GM19467 (cell line): ENCODE results near the gene PLPPR3.

Experiments
- ATAC-seq: cut with Tn5 transposase; IDR thresholded peaks from one replicate; pipeline ENCODE4 v1.9.1; 2021; ENCODE audit warnings: mild to moderate bottlenecking, moderate library complexity; ENCODE audit not compliant: unreplicated experiment

Gene PLPPR3, protein sequence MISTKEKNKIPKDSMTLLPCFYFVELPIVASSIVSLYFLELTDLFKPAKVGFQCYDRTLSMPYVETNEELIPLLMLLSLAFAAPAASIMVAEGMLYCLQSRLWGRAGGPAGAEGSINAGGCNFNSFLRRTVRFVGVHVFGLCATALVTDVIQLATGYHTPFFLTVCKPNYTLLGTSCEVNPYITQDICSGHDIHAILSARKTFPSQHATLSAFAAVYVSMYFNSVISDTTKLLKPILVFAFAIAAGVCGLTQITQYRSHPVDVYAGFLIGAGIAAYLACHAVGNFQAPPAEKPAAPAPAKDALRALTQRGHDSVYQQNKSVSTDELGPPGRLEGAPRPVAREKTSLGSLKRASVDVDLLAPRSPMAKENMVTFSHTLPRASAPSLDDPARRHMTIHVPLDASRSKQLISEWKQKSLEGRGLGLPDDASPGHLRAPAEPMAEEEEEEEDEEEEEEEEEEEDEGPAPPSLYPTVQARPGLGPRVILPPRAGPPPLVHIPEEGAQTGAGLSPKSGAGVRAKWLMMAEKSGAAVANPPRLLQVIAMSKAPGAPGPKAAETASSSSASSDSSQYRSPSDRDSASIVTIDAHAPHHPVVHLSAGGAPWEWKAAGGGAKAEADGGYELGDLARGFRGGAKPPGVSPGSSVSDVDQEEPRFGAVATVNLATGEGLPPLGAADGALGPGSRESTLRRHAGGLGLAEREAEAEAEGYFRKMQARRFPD

DNA sequence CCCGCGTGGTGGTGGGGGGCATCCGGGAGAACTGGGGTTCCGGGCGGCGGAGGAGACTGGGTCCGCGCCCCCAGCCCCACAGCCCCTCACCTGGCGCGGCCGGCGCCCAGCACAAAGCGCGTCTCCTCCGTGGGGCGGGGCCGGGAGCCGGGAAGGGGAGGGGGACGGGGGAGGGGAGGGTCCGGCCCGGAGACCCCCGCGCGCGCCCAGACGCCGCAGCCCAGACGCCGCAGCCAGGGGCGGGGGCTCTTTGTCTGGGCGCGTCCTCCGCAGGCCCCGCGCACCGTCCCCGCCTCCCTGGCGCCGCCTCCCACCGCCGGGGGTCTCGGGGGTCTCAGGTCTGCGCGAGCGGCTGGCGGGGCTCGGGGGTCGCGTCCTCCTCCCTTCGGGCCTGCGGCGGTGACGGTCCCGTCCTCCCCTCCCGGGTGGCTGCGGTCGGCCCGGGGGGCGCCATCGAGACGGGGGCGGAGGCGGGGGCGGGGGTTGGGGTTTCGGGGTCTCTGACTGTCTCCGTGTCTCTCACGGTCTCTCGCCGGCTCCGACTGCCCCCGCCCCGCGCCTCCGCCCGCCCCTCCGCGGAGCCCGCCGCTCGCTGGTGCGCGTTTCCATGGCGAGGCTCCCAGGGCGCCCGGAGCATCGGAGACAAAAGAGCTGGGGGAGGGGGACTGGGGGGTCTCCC, at the start of gene PLPPR3:
Gene PLPPR3, minus strand, starts transcription at position 131 of the 679 bp plus-strand sequence. CDS start 396 bp downstream, outside the sequence.
- no peak for ATAC-seq

DNA sequence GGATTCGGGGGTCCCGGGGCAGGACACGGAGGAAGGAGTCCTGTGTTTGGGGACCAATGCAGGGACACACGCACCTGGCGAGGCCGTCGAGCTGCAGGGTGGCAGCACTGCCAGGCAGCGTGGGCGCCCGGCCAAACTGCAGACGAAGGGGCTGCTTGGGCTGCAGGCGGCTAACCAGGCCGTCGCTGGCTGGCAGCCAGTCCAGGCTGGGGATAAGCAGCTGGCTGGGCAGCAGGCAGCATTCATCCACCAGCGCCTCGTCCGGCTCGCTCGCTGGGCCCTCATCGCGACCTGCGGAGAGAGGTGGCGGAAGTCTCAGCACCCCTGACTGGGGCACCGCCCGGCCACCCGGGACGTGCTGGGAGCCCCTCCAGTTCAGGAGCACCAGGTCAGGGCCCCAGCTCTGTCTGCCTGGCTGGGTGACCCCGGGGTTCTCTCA, 49.2 kb upstream of the PLPPR3 start:
- no peak for ATAC-seq

DNA sequence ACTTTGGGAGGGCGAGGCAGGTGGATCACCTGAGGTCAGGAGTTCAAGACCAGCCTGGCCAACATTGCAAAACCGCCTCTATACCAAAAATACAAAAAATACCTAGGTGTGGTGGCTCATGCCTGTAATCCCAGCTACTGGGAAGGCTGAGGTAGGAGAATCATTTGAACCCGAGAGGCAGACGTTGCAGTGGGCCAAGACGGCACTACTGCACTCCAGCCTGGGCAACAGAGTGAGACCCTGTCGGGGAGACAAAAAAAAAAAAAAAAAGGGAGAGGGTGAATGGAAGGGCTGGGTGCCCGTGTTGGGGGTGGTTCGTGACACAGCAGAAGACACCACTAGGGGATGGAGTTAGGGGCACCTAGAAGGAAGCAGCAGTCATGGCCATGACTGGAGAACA, 48.6 kb upstream of the PLPPR3 start:
- no peak for ATAC-seq

DNA sequence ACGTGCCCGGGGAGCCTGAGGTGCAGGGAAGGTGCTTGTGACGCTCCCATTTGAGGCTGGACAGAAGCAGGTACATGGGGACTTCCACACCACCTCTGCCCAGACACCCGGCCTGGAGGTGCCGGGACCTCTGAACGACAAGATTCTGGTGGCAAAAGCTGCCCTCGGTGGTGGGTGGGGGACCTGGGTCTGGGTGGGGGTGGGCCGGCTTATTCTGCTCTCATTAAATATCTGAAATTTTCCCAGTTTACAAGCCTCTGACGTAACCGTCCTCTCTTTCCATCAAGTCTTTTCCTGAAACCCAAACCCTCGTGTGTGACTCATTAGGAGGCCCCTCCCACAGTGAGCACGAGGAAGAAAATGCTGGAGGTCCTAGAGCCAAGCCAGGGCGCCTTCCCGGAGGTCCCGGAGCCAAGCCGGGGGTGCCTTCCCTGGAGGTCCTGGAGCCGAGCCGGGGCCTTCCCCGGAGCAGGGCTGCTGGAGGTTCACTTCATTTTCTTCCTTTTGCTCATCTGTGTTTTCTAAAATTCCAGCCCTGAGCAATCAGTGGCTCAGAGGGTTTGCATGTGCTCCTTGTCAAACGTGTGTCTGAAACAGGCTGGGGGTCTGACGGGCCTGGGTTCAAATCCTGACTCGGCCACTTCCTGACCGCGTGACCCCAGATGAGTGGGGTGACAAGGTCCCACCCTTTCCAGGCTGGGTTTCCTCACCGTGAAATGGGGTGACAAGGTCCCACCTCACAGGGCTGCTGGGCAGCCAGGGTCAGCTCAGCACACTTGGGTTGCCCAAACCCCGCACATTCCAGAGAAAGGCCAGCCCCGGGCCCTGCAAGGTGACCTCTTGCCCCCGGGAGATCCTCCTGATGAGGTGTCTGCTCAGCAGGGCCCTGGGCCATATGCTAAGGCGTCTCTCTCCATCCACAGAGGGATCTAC, 47.8 kb upstream of the PLPPR3 start:
- no peak for ATAC-seq

DNA sequence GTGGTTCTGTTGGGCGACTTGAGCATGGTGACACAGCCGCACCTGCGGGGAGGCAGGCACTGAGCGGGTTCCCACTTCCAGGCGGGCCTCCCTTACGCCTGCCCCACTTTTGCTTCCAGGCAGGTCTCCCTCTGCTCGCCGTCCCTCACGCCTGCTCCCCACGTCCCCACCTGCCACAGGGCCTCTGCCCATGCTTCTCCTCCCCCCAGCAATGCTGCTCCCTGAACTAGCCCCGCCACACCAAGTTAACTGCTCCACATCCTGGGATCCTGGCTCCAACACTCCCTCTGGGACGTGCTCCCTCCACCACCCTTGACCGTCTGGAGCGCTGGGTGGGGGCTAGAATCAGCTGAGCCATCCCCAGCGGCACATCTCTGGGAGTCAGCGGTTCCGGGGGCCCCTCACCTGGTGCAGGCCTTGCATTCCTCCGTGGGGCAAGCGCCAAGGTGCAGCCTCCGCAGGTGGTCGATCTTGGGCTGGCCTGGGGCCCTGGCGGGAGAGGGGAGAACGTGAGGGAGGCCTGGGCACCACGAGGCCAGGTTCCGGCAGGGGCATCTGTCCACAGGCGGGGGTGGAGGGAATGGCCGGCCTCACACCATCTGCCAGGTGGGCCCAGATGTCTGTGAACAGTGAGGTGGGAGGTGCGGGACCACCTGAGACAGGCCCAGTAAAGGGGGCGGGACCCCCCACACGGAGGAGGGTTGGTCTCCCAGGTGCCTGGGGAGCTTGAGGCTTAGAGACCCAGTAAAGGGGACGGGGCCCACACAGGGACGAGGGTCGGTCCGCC, 46.9 kb upstream of the PLPPR3 start:
- no peak for ATAC-seq

DNA sequence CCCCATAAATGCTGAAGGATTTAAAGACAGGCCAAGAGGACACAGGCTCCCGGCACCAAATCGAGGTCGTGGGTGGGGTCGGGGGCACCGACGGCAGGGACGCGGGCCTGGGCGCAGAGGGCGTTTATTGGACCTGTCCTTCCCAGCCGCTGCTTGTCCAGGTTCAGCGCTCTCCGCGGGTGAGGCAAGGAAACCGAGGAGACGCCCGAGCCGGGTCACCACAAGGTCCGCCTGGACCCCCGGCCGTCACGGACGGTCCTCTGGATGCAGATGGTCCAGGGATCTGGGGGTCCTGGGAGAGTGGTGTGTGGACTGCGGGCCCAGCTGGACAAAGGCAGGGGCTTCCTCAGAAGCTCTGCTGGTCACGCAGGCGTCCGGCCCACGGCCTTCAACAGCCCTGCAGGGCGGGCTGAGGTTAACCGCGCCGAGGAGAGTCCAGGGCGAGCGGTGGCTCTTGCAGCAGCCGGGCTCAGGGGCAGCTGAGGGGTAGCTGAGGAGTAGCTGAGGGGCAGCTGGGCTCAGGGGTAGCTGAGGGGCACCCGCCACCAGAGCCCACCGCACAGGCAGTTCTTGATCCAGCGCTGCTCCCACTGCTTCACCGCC, 46.2 kb upstream of the PLPPR3 start:
- no peak for ATAC-seq

DNA sequence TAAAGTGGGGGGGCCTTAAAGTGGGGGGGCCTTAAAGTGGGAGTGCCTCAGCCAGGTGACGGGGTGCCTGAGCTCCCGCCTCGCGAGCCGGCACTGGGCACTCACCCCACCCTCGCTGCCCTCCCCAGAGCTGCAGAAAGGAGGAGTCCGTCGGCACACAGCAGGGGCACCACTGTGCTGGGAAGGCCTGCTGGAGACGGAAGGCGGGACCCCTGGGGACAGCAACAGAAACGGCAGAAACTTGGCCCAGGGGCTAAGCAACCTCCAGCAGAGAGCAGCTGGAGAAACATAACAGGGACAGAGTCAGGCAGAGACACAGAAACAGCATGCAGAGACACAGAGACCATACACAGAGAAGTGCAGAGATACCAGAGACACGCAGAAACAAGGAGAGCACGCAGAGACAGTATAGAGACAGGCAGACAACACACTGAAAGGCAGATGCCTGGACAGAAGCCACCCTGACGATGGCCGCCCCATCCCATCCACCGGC, 45.6 kb upstream of the PLPPR3 start:
- no peak for ATAC-seq

DNA sequence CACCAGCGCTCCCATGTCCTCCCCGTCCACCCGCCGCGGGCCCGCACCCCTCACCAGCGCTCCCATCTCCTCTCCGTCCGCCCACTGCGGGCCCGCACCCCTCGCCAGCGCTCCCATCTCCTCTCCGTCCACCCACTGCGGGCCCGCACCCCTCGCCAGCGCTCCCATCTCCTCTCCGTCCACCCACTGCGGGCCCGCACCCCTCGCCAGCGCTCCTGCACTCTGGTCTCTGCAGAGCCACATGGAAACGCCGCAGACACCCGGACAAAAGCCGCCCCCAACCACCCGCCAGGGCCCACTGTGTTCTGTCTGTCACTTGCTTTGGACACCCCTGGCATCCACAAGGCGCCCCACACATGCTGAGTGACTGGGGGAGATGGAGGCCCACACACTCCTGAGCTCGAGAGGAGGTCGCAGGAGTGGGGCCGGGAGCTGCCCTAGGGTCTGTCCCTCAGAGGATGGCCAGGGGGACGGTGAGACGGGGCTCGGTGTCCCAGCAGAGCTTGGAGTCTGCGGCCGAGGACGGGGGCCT, 45.1 kb upstream of the PLPPR3 start:
- no peak for ATAC-seq

DNA sequence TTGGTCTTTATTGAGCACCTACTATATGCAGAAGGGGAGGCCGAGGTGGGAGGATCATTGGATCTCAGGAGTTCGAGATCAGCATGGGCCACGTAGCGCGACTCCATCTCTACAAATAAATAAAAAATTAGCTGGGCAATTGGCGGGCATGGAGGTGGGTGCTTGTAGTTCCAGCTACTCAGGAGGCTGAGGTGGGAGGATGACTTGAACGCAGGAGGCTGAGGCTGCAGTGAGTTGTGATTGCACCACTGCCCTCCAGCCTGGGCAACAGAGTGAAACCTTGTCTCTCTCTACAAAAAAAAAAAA, 41.5 kb upstream of the PLPPR3 start:
- ATAC-seq, result no peak

DNA sequence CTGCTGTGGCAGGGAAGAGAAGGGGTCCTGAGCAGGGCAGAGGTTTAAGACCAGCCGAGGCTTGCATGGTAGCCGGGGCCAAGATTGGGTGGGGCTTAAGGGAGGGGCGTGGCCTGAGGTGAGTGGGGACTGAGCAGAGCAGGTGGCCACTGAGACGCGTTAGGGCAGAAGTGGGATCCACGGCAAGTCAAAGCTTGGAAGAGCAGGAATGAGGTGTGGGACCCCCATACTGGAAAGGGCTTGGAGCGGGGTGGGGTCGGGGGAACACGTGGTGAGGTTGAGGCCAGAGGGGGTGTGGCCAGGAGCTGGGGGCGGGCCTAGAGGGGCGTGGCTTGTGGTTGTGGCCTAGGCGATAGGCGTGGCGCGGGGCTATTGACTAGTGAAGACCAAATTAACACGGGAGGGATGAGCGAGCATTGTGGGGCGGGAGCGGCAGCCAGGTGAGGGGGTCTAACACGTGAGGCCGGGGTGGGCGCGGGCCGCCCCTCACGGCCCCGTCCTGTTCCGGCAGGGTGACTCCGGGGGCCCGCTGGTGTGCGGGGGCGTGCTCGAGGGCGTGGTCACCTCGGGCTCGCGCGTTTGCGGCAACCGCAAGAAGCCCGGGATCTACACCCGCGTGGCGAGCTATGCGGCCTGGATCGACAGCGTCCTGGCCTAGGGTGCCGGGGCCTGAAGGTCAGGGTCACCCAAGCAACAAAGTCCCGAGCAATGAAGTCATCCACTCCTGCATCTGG, 41.0 kb upstream of the PLPPR3 start:
- no peak for ATAC-seq

DNA sequence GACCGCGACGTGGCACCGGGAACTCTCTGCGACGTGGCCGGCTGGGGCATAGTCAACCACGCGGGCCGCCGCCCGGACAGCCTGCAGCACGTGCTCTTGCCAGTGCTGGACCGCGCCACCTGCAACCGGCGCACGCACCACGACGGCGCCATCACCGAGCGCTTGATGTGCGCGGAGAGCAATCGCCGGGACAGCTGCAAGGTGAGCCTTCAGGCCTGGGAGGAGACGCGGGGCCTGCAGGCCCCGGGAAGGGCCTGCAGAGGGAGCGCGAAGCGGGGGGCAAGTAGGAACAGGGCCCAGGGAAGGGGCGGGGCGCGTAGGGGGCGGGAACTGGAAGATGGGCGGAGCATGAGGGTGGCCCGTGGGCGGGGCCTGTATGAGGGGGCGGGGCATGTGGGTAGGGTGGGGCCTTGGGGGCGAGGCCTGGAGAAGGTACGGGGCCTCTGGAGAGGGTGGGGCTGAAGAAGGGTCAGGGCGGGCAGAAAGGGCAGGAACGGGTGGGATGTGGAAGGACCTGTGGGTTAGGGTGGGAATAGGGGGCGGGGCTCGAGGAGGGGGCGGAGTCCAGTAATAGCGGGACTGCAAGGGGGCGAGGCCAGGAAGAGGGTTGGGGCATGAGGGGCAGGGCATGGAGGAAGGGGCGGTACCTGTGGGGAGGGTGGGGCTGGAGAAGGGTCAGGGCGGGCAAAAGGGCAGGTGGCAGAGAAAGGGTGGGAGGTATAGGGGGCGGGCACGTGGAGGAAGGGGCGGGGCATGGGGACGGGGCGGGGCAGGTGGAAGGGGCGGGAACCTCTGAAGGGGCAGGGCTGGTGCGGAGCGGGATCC, 40.2 kb upstream of the PLPPR3 start:
- ATAC-seq, result no peak

DNA sequence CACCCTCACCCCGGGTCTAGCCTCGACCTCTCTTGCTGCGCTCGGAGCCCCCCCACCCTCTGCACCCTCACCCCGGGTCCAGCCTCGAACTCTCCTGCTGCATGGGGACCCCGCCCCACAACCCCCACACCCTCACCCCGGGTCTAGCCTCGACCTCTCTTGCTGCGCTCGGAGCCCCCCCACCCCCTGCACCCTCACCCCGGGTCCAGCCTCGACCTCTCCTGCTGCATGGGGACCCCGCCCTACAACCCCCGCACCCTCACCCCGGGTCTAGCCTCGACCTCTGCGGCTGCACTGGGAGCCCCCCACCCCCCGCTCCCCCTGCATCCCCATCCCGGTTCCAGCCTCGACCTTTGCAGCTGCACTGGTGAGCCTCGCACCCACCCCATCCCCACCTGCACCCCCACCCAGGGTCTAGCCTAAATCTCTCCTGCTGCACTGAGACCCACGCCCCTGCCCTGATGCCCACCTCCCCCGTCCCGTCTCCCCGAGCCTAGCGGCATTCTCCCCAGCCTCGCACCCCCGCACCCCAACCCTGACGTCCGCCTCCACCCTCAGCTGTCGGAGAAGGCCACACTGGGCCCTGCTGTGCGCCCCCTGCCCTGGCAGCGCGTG, 39.5 kb upstream of the PLPPR3 start:
- ATAC-seq, result no peak

DNA sequence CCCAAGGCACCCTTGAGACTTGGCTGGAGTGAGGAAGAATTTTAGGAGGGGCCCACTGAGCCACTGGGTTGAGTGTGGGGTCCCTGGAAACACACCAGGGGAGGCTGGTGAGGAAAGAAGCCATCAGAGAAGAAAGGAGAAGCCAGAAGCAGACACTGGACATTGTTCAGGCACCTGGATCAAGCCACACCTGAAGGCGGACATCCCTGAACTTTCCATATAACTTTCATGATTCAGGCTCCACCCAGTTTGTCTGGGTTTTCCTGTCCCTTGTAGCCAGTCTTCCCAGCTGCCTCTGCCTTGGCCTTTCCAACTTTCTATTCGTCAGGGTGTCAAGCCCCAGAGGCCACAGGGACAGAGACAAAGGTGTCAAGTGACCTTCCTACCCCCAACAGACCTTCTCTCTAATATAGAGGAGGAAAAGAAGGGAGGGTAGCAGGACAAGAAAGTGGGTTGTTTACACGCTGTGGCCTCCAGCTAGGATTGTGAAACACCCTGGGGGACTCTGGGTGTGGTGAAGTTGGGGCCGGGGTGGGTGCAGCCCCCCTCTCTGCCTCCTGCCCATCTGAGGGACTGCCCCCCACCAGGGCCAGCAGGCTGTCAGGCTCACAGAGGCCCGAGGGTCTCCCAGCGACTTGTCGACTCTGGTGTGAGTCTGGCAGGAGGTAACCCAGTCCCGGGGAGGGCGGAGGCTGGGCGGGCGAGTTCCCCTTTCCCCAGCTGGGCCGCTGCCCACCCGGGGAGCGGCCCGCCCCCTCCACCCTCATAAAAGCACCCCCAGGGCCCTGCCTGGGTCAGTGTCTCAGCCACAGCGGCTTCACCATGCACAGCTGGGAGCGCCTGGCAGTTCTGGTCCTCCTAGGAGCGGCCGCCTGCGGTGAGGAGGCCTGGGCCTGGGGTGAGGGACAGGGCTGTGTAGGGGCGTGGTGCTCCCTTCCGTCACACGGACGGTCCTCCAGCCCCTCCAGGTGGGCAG, 37.4 kb upstream of the PLPPR3 start, which contains the start of gene CFD:
Gene CFD, plus strand, starts transcription at position 797 of the 976 bp plus-strand sequence. Its CDS starts 26 bp downstream, at position 823.
- ATAC-seq, result no peak

DNA sequence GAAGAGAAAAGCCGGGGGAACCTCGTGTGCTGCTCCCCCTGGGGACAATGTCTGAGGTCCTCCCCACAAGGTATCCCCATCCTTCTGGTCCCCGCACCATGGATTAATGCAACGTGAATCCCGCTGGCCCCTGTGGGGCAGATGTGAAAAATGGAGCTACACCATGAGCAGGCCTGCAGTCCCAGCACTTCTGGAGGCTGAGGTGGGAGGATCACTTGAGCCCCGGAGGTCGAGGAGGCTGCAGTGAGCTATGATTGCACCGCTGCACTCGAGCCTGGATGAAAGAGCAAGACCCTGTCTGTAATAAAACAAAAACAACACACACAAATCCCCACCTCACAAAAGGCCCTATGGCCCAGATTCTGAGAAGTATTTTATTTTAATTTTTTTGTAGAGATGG, 36.5 kb upstream of the PLPPR3 start:
- ATAC-seq, result no peak

DNA sequence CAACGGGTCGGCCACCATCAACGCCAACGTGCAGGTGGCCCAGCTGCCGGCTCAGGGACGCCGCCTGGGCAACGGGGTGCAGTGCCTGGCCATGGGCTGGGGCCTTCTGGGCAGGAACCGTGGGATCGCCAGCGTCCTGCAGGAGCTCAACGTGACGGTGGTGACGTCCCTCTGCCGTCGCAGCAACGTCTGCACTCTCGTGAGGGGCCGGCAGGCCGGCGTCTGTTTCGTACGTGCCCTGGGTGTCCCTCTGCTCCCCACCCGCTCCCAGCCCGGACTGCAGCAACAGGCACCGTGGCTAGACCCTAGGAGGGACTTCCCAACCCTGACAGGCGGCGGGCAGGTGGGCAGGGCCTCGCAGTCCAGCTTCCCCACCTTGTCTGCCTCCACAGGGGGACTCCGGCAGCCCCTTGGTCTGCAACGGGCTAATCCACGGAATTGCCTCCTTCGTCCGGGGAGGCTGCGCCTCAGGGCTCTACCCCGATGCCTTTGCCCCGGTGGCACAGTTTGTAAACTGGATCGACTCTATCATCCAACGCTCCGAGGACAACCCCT, 33.9 kb upstream of the PLPPR3 start:
- no peak for ATAC-seq

DNA sequence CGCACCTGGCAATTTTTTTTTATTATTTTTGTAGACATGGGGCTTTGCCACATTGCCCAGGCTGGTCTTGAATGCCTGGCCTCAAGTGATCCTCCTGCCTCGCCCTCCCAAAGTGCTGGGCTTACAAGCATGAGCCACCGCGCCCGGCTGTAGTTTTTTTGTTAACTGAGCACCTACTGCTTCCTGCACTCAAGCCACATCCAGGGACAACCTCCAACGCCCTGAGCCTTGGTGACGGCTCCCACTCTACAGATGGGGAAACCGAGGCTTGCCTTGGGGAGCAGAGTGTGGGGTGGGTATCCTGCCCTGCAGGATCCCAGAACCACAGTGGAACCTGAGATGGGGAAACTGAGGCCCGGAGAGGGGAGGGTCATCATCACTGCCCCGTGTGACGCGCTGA, 33.4 kb upstream of the PLPPR3 start:
- ATAC-seq, result no peak
